ENCODE results near the gene SRSF2. TPM values are rescaled to one million over a fixed set of nuclear protein-coding genes. Genes with fewer than 3 reads are reported as not detected.
"Not testable (repeated sequence)": the region's sequence is repeated elsewhere in the genome, so short reads cannot be mapped to it uniquely, and the experiment has no call there.

Gene SRSF2
- total RNA-seq (2014; rRNA removed; shearing (Covaris generic)), result 359 and 429 TPM in 2 replicates

- peak; percentile 99 for DNase-seq (ENCODE audit: low read depth)
These were observed at the start of gene SRSF2 for GRCh38 chr17:76737082-76737675. TSS of gene SRSF2 (minus strand) at chr17:76737331. CDS start at chr17:76737160, 171 bp downstream.

DNA sequence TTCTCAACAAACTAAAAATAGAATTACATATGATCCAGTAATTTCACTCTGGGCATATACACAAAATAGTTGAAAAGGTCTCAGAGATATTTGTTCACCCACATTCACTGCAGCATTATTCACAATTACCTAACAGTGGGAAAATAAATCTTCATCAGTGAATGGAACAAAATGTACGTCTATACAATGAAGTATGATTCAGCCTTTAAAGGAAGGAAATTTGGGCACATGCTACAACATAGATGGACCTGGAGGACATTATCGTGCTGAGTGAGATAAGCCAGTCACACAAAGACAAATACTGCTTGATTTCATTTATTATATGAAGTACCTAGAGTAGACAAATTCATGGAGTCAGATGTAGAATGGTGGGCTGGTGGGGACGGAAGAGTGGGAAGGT lies 47.8 kb upstream of the SRSF2 start:
- DNase-seq (ENCODE audit: low read depth), result no peak

DNA sequence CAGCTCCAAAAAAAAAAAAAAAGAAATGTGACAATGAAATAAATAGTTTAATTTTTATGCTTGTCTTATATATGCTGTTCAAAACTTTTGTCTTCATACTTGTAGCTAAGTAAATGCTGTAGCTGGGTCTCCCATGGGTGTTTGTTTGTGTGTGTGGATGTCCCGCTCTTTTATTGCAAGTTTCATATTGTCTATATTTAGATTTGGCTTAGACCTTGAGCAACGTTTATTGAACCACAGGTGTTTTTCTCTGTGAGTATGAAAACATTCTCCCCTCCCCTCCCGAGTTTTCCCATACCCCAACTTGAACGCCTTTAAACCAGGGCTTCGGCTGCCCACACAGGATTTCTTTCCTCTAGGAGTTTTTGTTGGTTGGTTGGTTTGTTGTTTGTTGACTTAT lies 46.0 kb upstream of the SRSF2 start:
- DNase-seq (ENCODE audit: low read depth), result no peak

- no peak for DNase-seq (ENCODE audit: low read depth)
These were observed 44.2 kb upstream of the SRSF2 start for GRCh38 chr17:76781056-76781982.

GRCh38 chr17:76775021-76775600 lies 38.0 kb upstream of the SRSF2 start:
- DNase-seq (ENCODE audit: low read depth), result no peak

GRCh38 chr17:76772842-76773525 lies 35.9 kb upstream of the SRSF2 start:
- peak; percentile 94 for DNase-seq (ENCODE audit: low read depth)

GRCh38 chr17:76758570-76758969 lies 21.4 kb upstream of the SRSF2 start:
- no peak for DNase-seq (ENCODE audit: low read depth)

DNA sequence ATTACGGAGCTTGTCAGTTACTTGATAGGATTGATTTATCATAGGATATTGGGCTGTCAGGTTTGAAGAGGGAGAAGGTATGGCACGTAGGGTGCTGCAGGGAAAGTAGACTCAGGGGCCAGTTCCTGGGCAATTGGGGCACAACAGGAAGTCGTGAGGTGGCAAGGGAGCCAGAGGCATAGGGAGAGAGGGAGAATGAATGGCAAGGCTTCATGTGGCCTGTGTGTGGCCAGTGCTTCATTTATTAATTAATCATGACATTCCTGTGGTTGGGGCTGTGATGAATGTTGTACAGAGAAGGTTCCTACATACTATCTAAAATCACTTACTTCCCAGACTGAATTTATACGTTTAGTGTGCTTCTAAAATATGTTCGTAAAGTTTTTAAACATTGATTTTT lies 20.1 kb upstream of the SRSF2 start:
- no peak for DNase-seq (ENCODE audit: low read depth)

GRCh38 chr17:76755285-76755684 lies 18.2 kb upstream of the SRSF2 start:
- DNase-seq (ENCODE audit: low read depth), result no peak

DNA sequence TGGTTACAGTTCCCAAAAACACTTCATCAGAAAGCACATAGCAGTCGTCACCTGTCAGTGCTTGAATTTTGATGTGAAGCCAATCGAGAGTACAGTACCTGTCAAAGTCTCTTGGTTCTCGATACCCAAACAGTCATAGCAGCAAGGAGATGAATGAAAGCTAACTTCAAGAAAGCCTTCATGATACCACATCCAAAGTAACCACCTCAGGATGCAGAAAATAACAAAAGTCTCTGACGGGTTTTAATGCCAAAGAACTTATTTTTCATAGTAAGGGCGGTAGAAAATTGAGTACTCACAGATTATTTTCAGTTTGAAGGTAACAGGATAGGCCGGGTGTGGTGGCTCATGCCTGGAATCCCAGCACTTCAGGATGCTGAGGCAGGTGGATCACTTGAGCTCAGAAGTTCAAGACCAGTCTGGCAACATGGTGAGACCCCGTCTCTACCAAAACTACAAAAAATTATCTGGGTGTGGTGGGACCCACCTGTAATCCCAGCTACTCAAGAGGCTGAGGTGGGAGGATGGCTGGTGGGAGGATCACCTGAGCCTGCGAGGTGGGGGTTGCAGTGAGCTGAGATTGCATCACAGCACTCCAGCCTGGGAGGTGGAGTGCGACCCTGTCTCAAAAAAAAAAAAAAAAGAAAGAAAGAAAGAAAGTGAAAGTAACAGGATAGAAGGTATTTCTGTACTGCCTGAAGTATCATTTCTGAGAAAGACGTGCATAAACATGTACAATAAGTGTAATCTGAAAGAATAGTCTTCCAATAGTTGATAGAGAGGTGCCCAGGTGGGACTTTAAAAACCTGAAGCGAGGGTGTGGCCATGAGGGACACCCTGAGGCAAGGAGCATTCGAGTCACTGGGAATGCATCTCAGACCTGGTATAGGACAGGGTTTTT lies 16.2 kb upstream of the SRSF2 start:
- no peak for DNase-seq (ENCODE audit: low read depth)

- no peak for DNase-seq (ENCODE audit: low read depth)
These were observed 14.9 kb upstream of the SRSF2 start for GRCh38 chr17:76752006-76752405.

DNA sequence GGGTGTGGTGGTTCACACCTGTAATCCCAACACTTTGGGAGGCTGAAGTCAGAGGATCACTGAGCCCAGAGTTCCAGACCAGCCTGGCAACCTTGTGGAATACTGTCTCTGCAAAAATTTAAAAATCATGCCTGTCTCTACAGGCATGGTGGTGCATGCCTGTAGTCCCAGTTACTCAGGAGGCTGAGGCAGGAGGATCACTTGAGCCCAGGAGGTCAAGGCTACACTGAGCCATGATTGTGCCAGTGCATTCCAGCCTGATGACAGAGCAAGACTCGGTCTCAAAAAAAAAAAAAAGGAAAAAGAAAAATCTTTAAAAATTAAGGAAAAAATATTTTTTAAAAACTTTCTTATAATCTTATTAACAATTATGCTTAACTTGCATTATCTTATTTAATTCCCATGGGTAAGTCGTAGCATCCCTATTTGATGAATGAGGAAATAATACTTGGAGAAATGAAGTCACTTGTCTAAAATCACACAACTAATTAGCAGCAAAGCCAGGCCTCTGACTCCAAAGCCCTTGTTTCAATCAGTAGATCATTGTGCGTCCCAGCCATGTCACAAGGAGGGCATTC lies 14.4 kb upstream of the SRSF2 start:
- no peak for DNase-seq (ENCODE audit: low read depth)

DNA sequence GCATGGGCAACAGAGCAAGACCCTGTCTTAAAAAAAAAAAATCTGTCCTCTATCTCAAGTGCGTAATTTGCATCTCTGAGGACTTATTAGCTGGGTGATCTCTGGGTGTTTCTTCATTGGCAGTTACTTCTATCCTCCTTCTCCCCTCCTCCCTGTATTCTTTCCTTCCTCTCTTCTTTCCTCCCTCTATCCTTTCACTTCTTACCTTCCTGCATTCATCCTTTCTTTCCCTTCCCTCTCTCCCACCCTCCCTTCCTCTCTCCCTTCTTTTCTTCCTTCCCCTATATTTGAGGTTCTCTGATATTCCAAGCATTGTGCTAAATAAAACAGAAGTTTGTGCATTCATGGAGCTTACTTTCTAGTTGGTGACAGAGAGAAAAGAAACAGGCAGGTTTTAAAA lies 11.5 kb upstream of the SRSF2 start:
- no peak for DNase-seq (ENCODE audit: low read depth)

DNA sequence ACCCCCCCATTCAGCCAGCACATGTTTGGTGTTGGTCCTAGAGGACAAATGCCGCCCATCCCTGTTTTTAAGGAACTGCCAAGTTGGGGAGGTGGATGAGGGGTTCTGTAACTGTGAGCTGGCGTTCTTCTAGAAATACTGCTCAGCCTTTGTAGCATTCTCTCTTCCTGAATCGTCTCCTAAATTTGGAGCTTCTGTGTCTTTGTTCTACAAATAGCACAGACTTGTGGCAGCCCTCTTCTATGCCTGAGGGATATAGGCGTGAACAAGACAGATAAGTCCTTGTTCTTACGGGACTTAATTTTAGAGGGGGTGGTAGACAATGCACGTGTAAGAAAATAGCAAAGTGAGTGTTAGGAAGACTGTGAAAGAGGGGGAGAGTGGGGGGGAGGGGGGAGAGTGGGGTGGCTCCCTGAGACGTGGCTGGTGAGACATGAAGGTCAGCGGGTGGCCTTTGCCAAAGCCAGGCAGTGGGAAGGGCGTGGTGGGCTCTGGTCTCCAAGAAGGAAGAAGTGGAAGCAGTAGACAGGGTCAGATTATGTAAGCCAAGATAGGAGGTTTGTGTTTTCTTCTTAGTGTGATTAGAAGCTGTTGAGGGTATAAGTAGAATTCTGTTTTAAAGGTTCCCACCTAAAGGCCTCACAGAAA lies 10.7 kb upstream of the SRSF2 start:
- DNase-seq (ENCODE audit: low read depth), result no peak

- not testable (repeated sequence) for DNase-seq (ENCODE audit: low read depth)
These were observed 8.7 kb upstream of the SRSF2 start for GRCh38 chr17:76745785-76746184.

- DNase-seq (ENCODE audit: low read depth), result no peak
These were observed 7.6 kb upstream of the SRSF2 start for GRCh38 chr17:76744747-76745146.

DNA sequence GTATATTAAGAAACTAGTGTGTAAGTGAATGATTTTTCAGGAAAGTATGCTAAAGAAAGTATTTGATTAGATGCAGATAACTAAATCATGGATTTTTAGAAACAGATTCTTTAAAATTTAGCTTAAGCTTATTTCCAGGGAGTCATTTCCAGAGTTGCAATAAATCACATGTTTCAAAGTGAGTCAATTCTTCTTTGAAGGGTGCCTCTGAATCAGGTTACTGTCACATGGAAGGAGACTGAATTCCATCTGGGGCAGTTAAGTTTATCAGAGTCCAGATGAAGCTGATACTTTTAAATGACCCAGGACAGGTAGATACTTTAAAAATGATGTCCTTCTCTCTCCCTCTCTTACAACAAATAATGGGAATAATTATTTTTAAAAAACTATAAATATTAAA lies 5.8 kb upstream of the SRSF2 start:
- DNase-seq (ENCODE audit: low read depth), result no peak

DNA sequence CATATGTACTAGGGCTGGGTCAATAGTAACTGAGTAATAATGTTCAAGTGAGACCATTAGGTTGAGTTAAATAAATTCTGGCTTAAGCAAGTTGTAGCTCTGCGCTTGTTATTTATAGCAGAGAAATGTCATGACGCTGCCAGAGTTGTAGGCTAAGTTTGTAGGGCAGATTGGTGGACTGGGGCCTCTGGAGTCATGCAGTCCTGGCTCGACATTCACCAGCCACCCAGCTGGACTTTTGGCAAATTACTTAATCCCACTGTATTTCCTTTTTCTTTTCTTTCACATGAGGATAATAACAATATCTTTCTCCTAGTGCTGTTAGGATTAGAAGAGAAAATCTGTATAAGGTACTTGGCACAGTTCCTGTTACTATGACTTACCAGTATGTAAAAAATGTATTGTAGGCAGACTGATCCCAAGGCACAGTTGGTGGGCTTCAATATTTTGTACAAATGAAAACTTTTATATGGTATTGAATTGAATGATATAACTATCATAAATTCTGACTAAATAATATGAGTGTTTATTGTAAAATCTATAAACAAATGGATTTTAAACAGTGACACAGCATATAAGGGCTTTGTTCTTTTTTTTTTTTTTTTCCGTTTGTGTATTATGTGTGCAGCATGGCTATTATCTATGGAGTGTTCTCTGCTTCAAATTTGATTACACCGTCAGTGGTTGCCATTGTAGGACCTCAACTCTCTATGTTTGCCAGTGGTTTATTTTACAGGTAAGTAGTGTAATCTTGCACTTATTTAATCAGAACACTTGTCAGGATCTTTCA lies 3.4 kb upstream of the SRSF2 start:
- DNase-seq (ENCODE audit: low read depth), result no peak

GRCh38 chr17:76739568-76740115 lies 2.5 kb upstream of the SRSF2 start:
- not testable (repeated sequence) for DNase-seq (ENCODE audit: low read depth)
